Mesendoderm (in vitro differentiated cells): ENCODE data around the gene PPP1R3G.

Experiments
- DNase-seq: peaks from one replicate; pipeline ENCODE4 v3.0.0; 2013
- H2AK5ac ChIP-seq: 2 replicates; pipeline ENCODE4 v1.6.1; 2013; ENCODE audit warnings: low read length, inconsistent platforms
- H2BK120ac ChIP-seq: 2 replicates; pipeline ENCODE4 v1.6.1; 2013; ENCODE audit warnings: low read depth, mild to moderate bottlenecking, low read length, moderate library complexity, mixed read lengths
- H2BK15ac ChIP-seq: replicated peaks from 2 replicates; pipeline ENCODE4 v1.6.1; 2013; ENCODE audit warnings: low read depth, mild to moderate bottlenecking, moderate library complexity
- H2BK5ac ChIP-seq: 2 replicates; pipeline ENCODE4 v1.6.1; 2013; ENCODE audit warnings: low read length, inconsistent platforms
- H3K18ac ChIP-seq: 2 replicates; pipeline ENCODE4 v1.6.1; 2013; ENCODE audit warnings: mild to moderate bottlenecking, low read length, mixed read lengths
- H3K23ac ChIP-seq: one replicate; pipeline ENCODE4 v1.6.1; 2013; ENCODE audit warnings: low read length
- H3K27ac ChIP-seq: 2 replicates; pipeline ENCODE4 v1.5.1; 2013; ENCODE audit warnings: low read depth, mild to moderate bottlenecking, inconsistent platforms, low read length, moderate library complexity
- H3K27me3 ChIP-seq: 2 replicates; pipeline ENCODE4 v1.6.1; 2013; ENCODE audit warnings: low read length, control low read depth, mild to moderate bottlenecking, inconsistent platforms; ENCODE audit not compliant: insufficient read depth, poor library complexity
- H3K36me3 ChIP-seq: 2 replicates; pipeline ENCODE4 v1.6.1; 2013; ENCODE audit warnings: low read length, inconsistent platforms; ENCODE audit not compliant: control insufficient read depth, insufficient read depth
- H3K4ac ChIP-seq: one replicate; pipeline ENCODE4 v1.6.1; 2013; ENCODE audit warnings: low read depth, mild to moderate bottlenecking, low read length, moderate library complexity
- H3K4me1 ChIP-seq: 2 replicates; pipeline ENCODE4 v1.6.1; 2013; ENCODE audit warnings: low read depth, low read length, inconsistent platforms; ENCODE audit not compliant: control insufficient read depth
- H3K4me2 ChIP-seq: 2 replicates; pipeline ENCODE4 v1.6.1; 2013; ENCODE audit warnings: low read length
- H3K4me3 ChIP-seq: 2 replicates; pipeline ENCODE4 v1.5.1; 2013; ENCODE audit warnings: mild to moderate bottlenecking, low read length
- H3K56ac ChIP-seq: one replicate; pipeline ENCODE4 v1.6.1; 2013; ENCODE audit warnings: low read length
- H3K79me1 ChIP-seq: 2 replicates; pipeline ENCODE4 v1.6.1; 2013; ENCODE audit warnings: low read length, inconsistent platforms
- H3K79me2 ChIP-seq: 2 replicates; pipeline ENCODE4 v1.6.1; 2013; ENCODE audit warnings: mild to moderate bottlenecking, low read length; ENCODE audit not compliant: control insufficient read depth, insufficient read depth
- H3K9ac ChIP-seq: 2 replicates; pipeline ENCODE4 v1.6.1; 2013; ENCODE audit warnings: low read length, inconsistent platforms
- H4K5ac ChIP-seq: one replicate; pipeline ENCODE4 v1.6.1; 2013; ENCODE audit warnings: low read length
- H4K8ac ChIP-seq: one replicate; pipeline ENCODE4 v1.6.1; 2013; ENCODE audit warnings: low read depth, mild to moderate bottlenecking, control low read depth, low read length, moderate library complexity
- WGBS: extraction: QIAGEN DNeasy Blood & Tissue Kit; methylation state at CpG from one replicate; pipeline ENCODE4 v1.1.7; 2013; ENCODE audit warnings: low lambda C conversion rate, missing lambda C conversion rate; ENCODE audit not compliant: insufficient coverage; ENCODE audit errors: extremely low coverage; 5-methylcytosine and 5-hydroxymethylcytosine counted together

The PPP1R3G gene

GRCh38 chr6:5103250-5103649 is 18.1 kb downstream of the PPP1R3G start:
- no peak overlapping the region for H3K4ac ChIP-seq
- no peak overlapping the region for H3K4me3 ChIP-seq
- H2BK120ac ChIP-seq = no peak overlapping the region
- H3K27me3 ChIP-seq = no peaks in the 10 kb centered on the region
- no CpG with 5 or more reads among the region's 8 CpGs for WGBS
- no peaks in the 10 kb centered on the region for H3K79me2 ChIP-seq
- H3K27ac ChIP-seq = no peak overlapping the region
- no peaks in the 10 kb centered on the region for H3K4me1 ChIP-seq
- no peak overlapping the region for H2BK5ac ChIP-seq
- no peak for DNase-seq
- H2BK15ac ChIP-seq = no peak overlapping the region
- H3K18ac ChIP-seq = no peak overlapping the region
- H3K56ac ChIP-seq = no peak overlapping the region
- H3K4me2 ChIP-seq = no peak overlapping the region
- no peaks in the 10 kb centered on the region for H3K36me3 ChIP-seq
- H3K79me1 ChIP-seq = no peaks in the 10 kb centered on the region
- no peak overlapping the region for H4K8ac ChIP-seq
- no peak overlapping the region for H2AK5ac ChIP-seq
- H4K5ac ChIP-seq = no peak overlapping the region
- H3K23ac ChIP-seq = no peak overlapping the region
- H3K9ac ChIP-seq = no peak overlapping the region

GRCh38 chr6:5104667-5105066 is 19.5 kb downstream of the PPP1R3G start:
- no peak overlapping the region for H2BK15ac ChIP-seq
- no peak overlapping the region for H2AK5ac ChIP-seq
- H3K4me1 ChIP-seq = no peaks in the 10 kb centered on the region
- H4K5ac ChIP-seq = no peak overlapping the region
- H3K4me3 ChIP-seq = no peak overlapping the region
- no peak overlapping the region for H3K18ac ChIP-seq
- H3K27ac ChIP-seq = no peak overlapping the region
- no peak overlapping the region for H2BK120ac ChIP-seq
- DNase-seq = no peak
- H4K8ac ChIP-seq = no peak overlapping the region
- no peak overlapping the region for H2BK5ac ChIP-seq
- H3K23ac ChIP-seq = no peak overlapping the region
- no peaks in the 10 kb centered on the region for H3K79me2 ChIP-seq
- H3K27me3 ChIP-seq = no peaks in the 10 kb centered on the region
- H3K9ac ChIP-seq = no peak overlapping the region
- no peaks in the 10 kb centered on the region for H3K36me3 ChIP-seq
- no CpG with 5 or more reads among the region's 6 CpGs for WGBS
- no peaks in the 10 kb centered on the region for H3K79me1 ChIP-seq
- no peak overlapping the region for H3K4ac ChIP-seq
- H3K4me2 ChIP-seq = no peak overlapping the region
- H3K56ac ChIP-seq = no peak overlapping the region

GRCh38 chr6:5105146-5105545 is 20.0 kb downstream of the PPP1R3G start:
- Histone ChIP-seq H3K27me3 (no peaks in the 10 kb centered on the region), H2BK120ac (no peak overlapping the region), H3K23ac (no peak overlapping the region), H4K5ac (no peak overlapping the region), H3K4ac (no peak overlapping the region), H3K79me2 (no peaks in the 10 kb centered on the region), H3K27ac (no peak overlapping the region), H3K4me1 (no peaks in the 10 kb centered on the region), H4K8ac (no peak overlapping the region), H3K56ac (no peak overlapping the region), H3K36me3 (no peaks in the 10 kb centered on the region), H3K4me3 (no peak overlapping the region), H2BK5ac (no peak overlapping the region), H3K4me2 (no peak overlapping the region), H2AK5ac (no peak overlapping the region), H2BK15ac (no peak overlapping the region), H3K9ac (no peak overlapping the region), H3K79me1 (no peaks in the 10 kb centered on the region), H3K18ac (no peak overlapping the region)
- no peak for DNase-seq
- WGBS = no CpG with 5 or more reads among the region's 10 CpGs

- Histone ChIP-seq H3K4me1 (no peaks in the 10 kb centered on the region), H3K36me3 (no peaks in the 10 kb centered on the region), H3K27ac (no peak overlapping the region), H3K79me1 (no peaks in the 10 kb centered on the region), H4K8ac (no peak overlapping the region), H2BK5ac (no peak overlapping the region), H3K9ac (no peak overlapping the region), H3K4me3 (no peak overlapping the region), H3K18ac (no peak overlapping the region), H3K4ac (no peak overlapping the region), H4K5ac (no peak overlapping the region), H3K56ac (no peak overlapping the region), H2BK120ac (no peak overlapping the region), H3K23ac (no peak overlapping the region), H2BK15ac (no peak overlapping the region), H3K27me3 (no peaks in the 10 kb centered on the region), H2AK5ac (no peak overlapping the region), H3K4me2 (no peak overlapping the region), H3K79me2 (no peaks in the 10 kb centered on the region)
- no peak for DNase-seq
- WGBS = no CpG with 5 or more reads among the region's 10 CpGs
Measured at GRCh38 chr6:5107341-5107740, 22.2 kb downstream of the PPP1R3G start.

DNA sequence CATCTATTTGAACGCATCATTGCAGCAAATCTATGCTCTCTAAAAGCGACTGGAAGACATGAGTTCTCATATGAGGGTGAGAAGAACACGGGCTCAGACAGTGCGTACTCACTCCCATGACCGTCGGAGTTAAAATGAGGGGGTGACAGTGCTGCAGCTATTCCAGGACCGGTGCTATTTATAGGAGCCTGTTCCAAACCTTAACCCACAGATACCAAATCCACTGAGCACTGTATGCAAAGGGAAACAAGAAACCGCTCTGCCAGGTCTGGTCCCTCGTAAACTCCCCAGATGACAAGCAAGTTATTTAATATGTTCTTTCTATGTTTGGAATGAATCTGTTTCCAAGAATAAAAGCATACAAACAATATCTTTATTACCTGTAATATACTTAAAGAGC is 22.9 kb downstream of the PPP1R3G start:
- Histone ChIP-seq H3K36me3 (no peaks in the 10 kb centered on the region), H4K5ac (no peak overlapping the region), H3K23ac (no peak overlapping the region), H2AK5ac (no peak overlapping the region), H3K4me2 (no peak overlapping the region), H2BK120ac (no peak overlapping the region), H3K79me2 (no peaks in the 10 kb centered on the region), H2BK5ac (no peak overlapping the region), H3K56ac (no peak overlapping the region), H3K79me1 (no peaks in the 10 kb centered on the region), H3K9ac (no peak overlapping the region), H3K4me3 (no peak overlapping the region), H4K8ac (no peak overlapping the region), H3K27me3 (no peaks in the 10 kb centered on the region), H2BK15ac (no peak overlapping the region), H3K18ac (no peak overlapping the region), H3K4ac (no peak overlapping the region), H3K27ac (no peak overlapping the region), H3K4me1 (no peaks in the 10 kb centered on the region)
- no CpG with 5 or more reads among the region's 9 CpGs for WGBS
- DNase-seq = no peak

DNA sequence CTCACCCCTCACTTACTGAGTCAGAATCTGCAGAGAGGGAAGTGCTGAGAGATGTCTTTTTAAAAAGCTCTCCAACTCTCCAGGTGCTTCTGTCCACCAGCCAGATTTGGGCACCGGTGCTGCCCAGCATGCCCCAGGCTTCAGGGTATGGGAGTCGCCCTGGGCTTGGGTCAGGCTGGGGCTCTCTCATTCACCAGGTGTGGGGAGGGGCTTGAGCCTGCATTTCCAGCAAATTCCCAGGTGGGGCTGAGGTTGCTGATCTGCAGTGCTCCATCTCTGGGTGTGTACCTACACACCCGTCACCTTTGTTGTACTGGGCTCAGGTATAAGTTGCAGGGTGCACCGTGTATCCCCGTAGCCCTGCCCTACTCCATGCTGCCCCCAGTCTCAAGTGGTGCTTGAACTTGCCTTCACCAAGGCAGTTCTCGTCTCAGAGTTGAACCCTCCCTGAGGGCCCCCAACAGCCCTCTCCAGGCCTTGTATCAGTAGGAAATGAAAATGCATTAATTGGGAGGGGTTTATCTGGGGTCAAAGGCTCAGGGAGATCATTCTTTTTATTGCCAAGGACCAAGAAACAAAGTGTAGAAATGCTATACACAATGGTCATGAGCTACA is 23.5 kb downstream of the PPP1R3G start:
- H3K4me1 ChIP-seq = no peaks in the 10 kb centered on the region
- H4K5ac ChIP-seq = no peak overlapping the region

More for the DNA sequence above, 23.5 kb downstream of the PPP1R3G start:
- Histone ChIP-seq H3K36me3 (no peaks in the 10 kb centered on the region), H2AK5ac (no peak overlapping the region), H3K56ac (no peak overlapping the region), H2BK5ac (no peak overlapping the region), H3K79me2 (no peaks in the 10 kb centered on the region), H3K79me1 (no peaks in the 10 kb centered on the region), H3K18ac (no peak overlapping the region), H3K4me3 (no peak overlapping the region), H3K27ac (no peak overlapping the region), H3K4me2 (no peak overlapping the region), H3K23ac (no peak overlapping the region), H3K4ac (no peak overlapping the region), H2BK120ac (no peak overlapping the region), H4K8ac (no peak overlapping the region), H3K27me3 (no peaks in the 10 kb centered on the region), H3K9ac (no peak overlapping the region), H2BK15ac (no peak overlapping the region)
- no CpG with 5 or more reads among the region's 6 CpGs for WGBS
- DNase-seq = no peak
